ENCODE results near the gene OTOP2.

The OTOP2 gene

DNA sequence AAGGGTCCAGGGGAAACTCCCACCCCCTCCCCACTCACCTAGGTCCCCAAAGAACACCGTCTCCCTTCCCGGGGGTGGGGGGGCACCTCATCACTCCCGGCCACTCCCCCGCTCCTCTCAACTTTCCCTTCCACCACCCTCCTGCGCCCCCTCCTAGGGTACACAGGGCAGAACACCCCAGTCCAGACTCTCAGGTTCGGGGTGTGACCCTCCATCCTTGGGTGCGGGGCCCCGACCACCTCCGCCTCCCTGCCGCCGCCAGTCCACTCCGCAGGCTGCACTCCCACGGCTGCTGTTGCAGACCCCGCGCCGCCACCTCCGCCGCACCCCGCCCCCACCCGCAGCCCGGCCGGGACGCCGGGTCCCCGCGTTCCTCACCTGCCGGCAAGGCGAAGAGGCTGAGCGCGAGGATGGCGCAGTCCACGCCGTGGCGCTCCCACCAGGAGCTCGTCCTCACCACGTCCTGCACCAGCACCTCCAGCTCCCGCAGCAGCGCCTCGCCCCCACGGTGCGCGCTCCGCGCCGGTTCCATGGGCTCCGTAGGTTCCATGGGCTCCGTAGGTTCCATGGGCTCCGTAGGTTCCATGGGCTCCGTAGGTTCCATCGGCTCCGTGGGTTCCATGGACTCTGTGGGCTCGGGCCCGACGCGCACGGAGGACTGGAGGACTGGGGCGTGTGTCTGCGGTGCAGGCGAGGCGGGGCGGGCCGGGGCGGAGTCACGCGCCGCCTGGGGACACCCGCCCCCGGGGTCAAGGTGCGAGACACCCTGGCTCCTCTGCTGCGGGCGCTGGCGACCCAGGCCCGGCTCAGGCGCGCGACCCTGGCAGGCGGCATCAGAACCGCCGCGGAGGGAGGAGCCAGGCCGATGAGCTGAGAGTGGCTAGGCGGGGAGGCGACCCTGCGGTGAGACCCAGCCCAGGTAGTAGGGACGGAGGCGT, 30.8 kb upstream of the OTOP2 start, which contains the start of gene FADS6:
TSS of gene FADS6 (minus strand) at position 660 of the 938 bp plus-strand sequence. CDS start at position 622, 38 bp downstream.
- Histone ChIP-seq H2AFZ (ENCODE audit: low read depth, low read length) (no peak within 1 kb of the TSS), H3K27ac (ENCODE audit: low read length) (no peak within 1 kb of the TSS), H3K9me3 (ENCODE audit: insufficient read depth, low read length, severe bottlenecking) (no peaks in the 10 kb centered on the region), H3K4me3 (ENCODE audit: low read depth in 1 of 2, low read length in 2 of 2) (no peak within 1 kb of the TSS), H3K36me3 (ENCODE audit: insufficient read depth, low read length) (no peaks in the 10 kb centered on the region), H3K9ac (ENCODE audit: low read depth, low read length) (no peak within 1 kb of the TSS), H4K20me1 (ENCODE audit: insufficient read depth, low read length) (no peaks in the 10 kb centered on the region), H3K4me2 (ENCODE audit: insufficient read depth, low read length) (no peak within 1 kb of the TSS), H3K79me2 (ENCODE audit: insufficient read depth, low read length) (no peaks in the 10 kb centered on the region), H3K27me3 (ENCODE audit: insufficient read depth, low read length, poor library complexity) (peaks cover 8% of the 10 kb centered on the region), H3K4me1 (ENCODE audit: insufficient read depth, low read length) (no peaks in the 10 kb centered on the region)
- DNase-seq (no peak), ATAC-seq (ENCODE audit: insufficient read depth, low read depth) (no peak)
- no peak for TF ChIP-seq EZH2 (IDR thresholded peaks at IDR 0.05; ENCODE audit: borderline replicate concordance, low read depth, low read length, severe bottlenecking)
- TF ChIP-seq, protein P1, sequence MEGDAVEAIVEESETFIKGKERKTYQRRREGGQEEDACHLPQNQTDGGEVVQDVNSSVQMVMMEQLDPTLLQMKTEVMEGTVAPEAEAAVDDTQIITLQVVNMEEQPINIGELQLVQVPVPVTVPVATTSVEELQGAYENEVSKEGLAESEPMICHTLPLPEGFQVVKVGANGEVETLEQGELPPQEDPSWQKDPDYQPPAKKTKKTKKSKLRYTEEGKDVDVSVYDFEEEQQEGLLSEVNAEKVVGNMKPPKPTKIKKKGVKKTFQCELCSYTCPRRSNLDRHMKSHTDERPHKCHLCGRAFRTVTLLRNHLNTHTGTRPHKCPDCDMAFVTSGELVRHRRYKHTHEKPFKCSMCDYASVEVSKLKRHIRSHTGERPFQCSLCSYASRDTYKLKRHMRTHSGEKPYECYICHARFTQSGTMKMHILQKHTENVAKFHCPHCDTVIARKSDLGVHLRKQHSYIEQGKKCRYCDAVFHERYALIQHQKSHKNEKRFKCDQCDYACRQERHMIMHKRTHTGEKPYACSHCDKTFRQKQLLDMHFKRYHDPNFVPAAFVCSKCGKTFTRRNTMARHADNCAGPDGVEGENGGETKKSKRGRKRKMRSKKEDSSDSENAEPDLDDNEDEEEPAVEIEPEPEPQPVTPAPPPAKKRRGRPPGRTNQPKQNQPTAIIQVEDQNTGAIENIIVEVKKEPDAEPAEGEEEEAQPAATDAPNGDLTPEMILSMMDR (IDR thresholded peaks at IDR 0.05; ENCODE audit: borderline replicate concordance, extremely low read depth, low read length, poor library complexity, severe bottlenecking) = no peak

DNA sequence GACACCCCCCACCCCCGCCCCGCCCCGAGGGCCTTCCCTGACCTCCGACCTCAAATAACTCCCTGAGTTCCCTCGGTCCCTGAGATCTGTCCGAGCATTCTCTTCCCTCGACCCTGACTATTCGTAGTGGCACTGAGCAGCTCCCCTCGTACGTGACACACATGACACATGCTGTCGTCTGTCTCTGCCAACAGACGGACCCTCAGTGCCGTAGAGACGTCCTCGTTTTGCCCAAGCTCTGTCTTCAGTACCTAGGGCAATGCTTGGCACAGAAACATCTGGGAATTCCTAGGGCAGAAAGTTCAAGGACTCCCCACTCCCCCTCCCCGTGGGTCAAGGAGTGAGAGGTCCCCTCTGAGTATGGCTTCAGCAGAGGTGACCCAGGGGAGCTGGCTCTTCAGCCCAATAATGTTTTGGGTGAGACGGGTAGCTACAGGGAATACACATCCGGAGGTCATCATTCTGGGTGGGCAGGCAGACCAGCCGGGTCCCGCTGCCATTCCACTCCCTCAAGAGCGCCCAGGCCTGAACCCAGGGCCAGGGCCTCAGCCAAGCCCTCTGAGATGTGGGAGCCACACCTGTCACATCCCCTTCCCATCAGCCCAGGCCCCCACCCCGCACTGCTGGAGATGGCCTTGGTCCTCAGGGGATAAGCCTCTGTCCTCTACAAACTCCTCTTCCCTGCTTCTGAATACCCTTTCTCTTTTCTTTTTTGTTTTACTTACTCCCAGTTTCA, 30.0 kb upstream of the OTOP2 start:
- peaks cover 8% of the 10 kb centered on the region for H3K27me3 ChIP-seq (ENCODE audit: insufficient read depth, low read length, poor library complexity)
- H3K27ac ChIP-seq (ENCODE audit: low read length) = no peak overlapping the region
- H4K20me1 ChIP-seq (ENCODE audit: insufficient read depth, low read length) = no peaks in the 10 kb centered on the region
- no peaks in the 10 kb centered on the region for H3K79me2 ChIP-seq (ENCODE audit: insufficient read depth, low read length)
- ATAC-seq (ENCODE audit: insufficient read depth, low read depth) = no peak
- no peak for TF ChIP-seq EZH2 (IDR thresholded peaks at IDR 0.05; ENCODE audit: borderline replicate concordance, low read depth, low read length, severe bottlenecking)
- TF ChIP-seq, protein P1 (IDR thresholded peaks at IDR 0.05; ENCODE audit: borderline replicate concordance, extremely low read depth, low read length, poor library complexity, severe bottlenecking) = no peak
- H3K9ac ChIP-seq (ENCODE audit: low read depth, low read length) = no peak overlapping the region
- H3K4me3 ChIP-seq (ENCODE audit: low read depth in 1 of 2, low read length in 2 of 2) = no peak overlapping the region
- H3K36me3 ChIP-seq (ENCODE audit: insufficient read depth, low read length) = no peaks in the 10 kb centered on the region
- no peak for DNase-seq
- no peaks in the 10 kb centered on the region for H3K4me1 ChIP-seq (ENCODE audit: insufficient read depth, low read length)
- H3K4me2 ChIP-seq (ENCODE audit: insufficient read depth, low read length) = no peak overlapping the region
- H2AFZ ChIP-seq (ENCODE audit: low read depth, low read length) = no peak overlapping the region
- no peaks in the 10 kb centered on the region for H3K9me3 ChIP-seq (ENCODE audit: insufficient read depth, low read length, severe bottlenecking)

DNA sequence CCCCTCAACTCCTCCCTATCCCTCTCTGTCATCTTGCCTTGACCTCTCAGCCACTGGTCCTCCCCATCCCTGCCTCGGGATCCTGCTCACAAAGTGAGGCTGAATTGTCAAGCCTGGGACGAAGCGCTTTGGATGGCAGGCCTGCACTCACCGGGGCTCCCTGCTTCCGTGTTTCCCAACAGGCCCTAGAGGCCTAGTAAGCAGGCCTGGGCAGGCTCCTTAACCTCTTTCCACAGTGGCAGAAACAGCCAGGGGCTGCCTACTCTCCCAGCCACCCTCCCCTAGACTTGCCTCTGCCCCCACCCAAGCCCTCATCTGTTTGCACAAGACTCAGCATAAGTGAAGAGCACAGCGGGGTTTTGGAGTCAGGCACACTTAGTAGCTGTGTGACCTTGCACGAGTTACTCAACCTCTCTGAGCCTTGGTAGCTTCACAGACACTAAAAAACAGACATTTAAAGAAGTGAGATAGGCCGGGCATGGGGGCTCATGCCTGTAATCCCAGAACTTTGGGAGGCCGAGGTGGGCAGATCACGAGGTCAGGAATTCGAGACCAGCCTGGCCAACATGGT, 25.6 kb upstream of the OTOP2 start:
- Histone ChIP-seq H4K20me1 (ENCODE audit: insufficient read depth, low read length) (no peaks in the 10 kb centered on the region), H3K4me2 (ENCODE audit: insufficient read depth, low read length) (no peak overlapping the region), H3K36me3 (ENCODE audit: insufficient read depth, low read length) (no peaks in the 10 kb centered on the region), H3K4me1 (ENCODE audit: insufficient read depth, low read length) (no peaks in the 10 kb centered on the region), H3K27me3 (ENCODE audit: insufficient read depth, low read length, poor library complexity) (peaks cover 8% of the 10 kb centered on the region), H3K27ac (ENCODE audit: low read length) (no peak overlapping the region), H2AFZ (ENCODE audit: low read depth, low read length) (no peak overlapping the region), H3K79me2 (ENCODE audit: insufficient read depth, low read length) (no peaks in the 10 kb centered on the region), H3K9ac (ENCODE audit: low read depth, low read length) (no peak overlapping the region), H3K9me3 (ENCODE audit: insufficient read depth, low read length, severe bottlenecking) (no peaks in the 10 kb centered on the region), H3K4me3 (ENCODE audit: low read depth in 1 of 2, low read length in 2 of 2) (no peak overlapping the region)
- TF ChIP-seq, protein P1 (IDR thresholded peaks at IDR 0.05; ENCODE audit: borderline replicate concordance, extremely low read depth, low read length, poor library complexity, severe bottlenecking) = no peak
- no peak for TF ChIP-seq EZH2 (IDR thresholded peaks at IDR 0.05; ENCODE audit: borderline replicate concordance, low read depth, low read length, severe bottlenecking)
- ATAC-seq (ENCODE audit: insufficient read depth, low read depth) (no peak), DNase-seq (no peak)

Data from DND-41 (cell line).